NCI-H524 (cell line): ENCODE results near the gene REM2.

Source experiments
- DNase-seq, 2 experiments: peaks; one replicate each; lab custom pipeline; 2025; lab: John Stamatoyannopoulos, UW

Gene REM2

GRCh38 chr14:22875003-22875747 is 7.8 kb upstream of the REM2 start:
- DNase-seq: no peak

- DNase-seq: no peak
Measured at GRCh38 chr14:22875748-22876319, 7.2 kb upstream of the REM2 start.

GRCh38 chr14:22877000-22877501 is 6.0 kb upstream of the REM2 start:
- DNase-seq: no peak

GRCh38 chr14:22878271-22879246 is 4.5 kb upstream of the REM2 start:
- no peak for DNase-seq

- DNase-seq: no peak
Measured at GRCh38 chr14:22882064-22882463, 958 bp upstream of the REM2 start.

GRCh38 chr14:22882529-22883172 is 371 bp upstream of the REM2 start:
- no peak for DNase-seq

GRCh38 chr14:22884076-22884737 is 1.2 kb downstream of the REM2 start:
- DNase-seq: no peak

GRCh38 chr14:22884738-22885523 is 1.9 kb downstream of the REM2 start:
- no peak for DNase-seq

- no peak for DNase-seq
Measured at GRCh38 chr14:22885975-22886374, 3.0 kb downstream of the REM2 start.

GRCh38 chr14:22886500-22887259 is 3.7 kb downstream of the REM2 start:
- DNase-seq: peak; percentile 82 to 88

- peak; percentile 99 to 100 for DNase-seq
Measured at GRCh38 chr14:22887260-22887989, 4.4 kb downstream of the REM2 start.

GRCh38 chr14:22887990-22888378 is 5.0 kb downstream of the REM2 start:
- peak; percentile 74 to 93 for DNase-seq

- DNase-seq: no peak
Measured at GRCh38 chr14:22888662-22889061, 5.6 kb downstream of the REM2 start.

GRCh38 chr14:22890416-22890815 is 7.4 kb downstream of the REM2 start:
- DNase-seq: no peak

GRCh38 chr14:22892488-22892887 is 9.5 kb downstream of the REM2 start:
- DNase-seq: no peak

- no peak for DNase-seq
Measured at GRCh38 chr14:22893706-22894105, 10.7 kb downstream of the REM2 start.

- DNase-seq: no peak
Measured at GRCh38 chr14:22895402-22895801, 12.4 kb downstream of the REM2 start.

- DNase-seq: no peak
Measured at GRCh38 chr14:22896356-22896755, 13.3 kb downstream of the REM2 start.

GRCh38 chr14:22896760-22897159 is 13.7 kb downstream of the REM2 start:
- DNase-seq: no peak
